ENCODE results near the gene SH3RF3. TPM values are rescaled to one million over a fixed set of nuclear protein-coding genes. Genes with fewer than 3 reads are reported as not detected.
"Not testable (repeated sequence)": the region's sequence is repeated elsewhere in the genome, so short reads cannot be mapped to it uniquely, and the experiment has no call there.

Gene SH3RF3
- total RNA-seq, 1 experiment from 2014 or later: 1.0 TPM

DNA sequence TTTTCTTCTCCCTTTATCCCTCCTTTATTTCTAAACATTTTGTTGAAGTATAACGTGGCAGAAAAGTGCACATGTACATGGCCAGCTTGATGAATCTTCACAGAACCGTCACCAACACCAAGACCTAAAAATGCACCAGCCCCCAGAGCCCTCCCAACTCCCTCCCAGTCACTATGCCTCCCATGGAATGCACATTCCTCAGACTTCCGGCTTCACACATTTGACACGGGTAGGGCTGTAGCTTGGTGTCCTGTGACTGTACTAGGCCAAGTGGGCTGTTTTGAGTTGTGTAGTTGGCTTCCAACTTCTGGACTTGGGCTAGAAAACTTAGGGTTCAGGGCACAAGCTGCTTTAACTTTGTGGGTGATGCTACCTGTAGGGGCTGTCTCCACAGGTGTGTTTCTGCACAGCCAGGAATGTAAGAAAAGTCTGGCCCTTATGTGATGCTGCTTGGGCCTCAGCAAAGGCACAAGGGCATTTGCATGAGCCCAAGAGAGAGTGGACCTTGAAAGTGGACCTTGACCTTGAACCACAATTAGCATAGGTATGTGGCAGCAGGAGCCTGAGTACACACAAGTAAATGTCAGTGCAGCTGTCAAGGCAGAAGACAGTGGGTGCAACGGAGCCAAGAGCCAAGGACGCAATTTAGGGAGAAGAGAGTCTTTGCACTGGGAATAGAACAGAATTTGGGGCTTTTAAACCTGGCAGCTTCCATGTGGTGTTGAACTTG is 406.4 kb downstream of the SH3RF3 start:
- no peak overlapping the region for H3K27ac Mint-ChIP-seq
- DNase-seq (ENCODE audit: low spot score) (no peak), ATAC-seq (no peak)
- peaks cover 5% of the 10 kb centered on the region for H3K4me1 Mint-ChIP-seq
- POLR2A ChIA-PET: no interaction called here
- no peaks in the 10 kb centered on the region for H3K27me3 Mint-ChIP-seq (ENCODE audit: low read depth)
- H3K9me3 Mint-ChIP-seq: peaks cover 25% of the 10 kb centered on the region
- CTCF ChIA-PET: interaction anchor here (0.6 to 0.7 kb wide), 2 partner anchors 12 to 18 kb away, joined by 3 to 5 read pairs; no protein-coding TSS in a partner anchor
- H3K36me3 Mint-ChIP-seq: peaks cover 18% of the 10 kb centered on the region
- no peak overlapping the region for H3K4me3 Mint-ChIP-seq
- no peak for TF ChIP-seq ZNF219 (CRISPR knock-in tag; IDR thresholded peaks at IDR 0.05; ENCODE audit: borderline replicate concordance)

DNA sequence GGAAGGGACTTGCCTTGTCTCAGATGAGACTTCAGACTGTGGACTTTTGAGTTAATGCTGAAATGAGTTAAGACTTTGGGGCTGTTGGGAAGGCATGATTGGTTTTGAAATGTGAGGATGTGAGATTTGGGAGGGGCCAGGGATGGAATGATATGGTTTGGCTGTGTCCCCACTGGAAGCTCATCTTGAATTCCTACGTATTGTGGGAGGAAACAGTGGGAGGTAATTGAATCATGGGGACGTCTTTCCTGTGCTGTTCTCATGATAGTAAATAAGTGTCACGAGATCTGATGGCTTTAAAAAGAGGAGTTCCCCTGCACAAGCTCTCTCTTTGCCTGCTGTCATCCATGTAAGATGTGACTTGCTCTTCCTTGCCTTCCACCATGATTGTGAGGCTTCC is 407.6 kb downstream of the SH3RF3 start:
- H3K27ac Mint-ChIP-seq; H3K4me3 Mint-ChIP-seq; H3K27me3 Mint-ChIP-seq (ENCODE audit: low read depth); POLR2A ChIA-PET; H3K4me1 Mint-ChIP-seq; DNase-seq (ENCODE audit: low spot score); ATAC-seq: not testable (repeated sequence)
- Mint-ChIP-seq H3K9me3 (peaks cover 25% of the 10 kb centered on the region), H3K36me3 (peaks cover 18% of the 10 kb centered on the region)
- CTCF ChIA-PET: interaction anchor here (1.0 kb wide), 1 partner anchor 9 kb away, joined by 3 read pairs; no protein-coding TSS in a partner anchor

DNA sequence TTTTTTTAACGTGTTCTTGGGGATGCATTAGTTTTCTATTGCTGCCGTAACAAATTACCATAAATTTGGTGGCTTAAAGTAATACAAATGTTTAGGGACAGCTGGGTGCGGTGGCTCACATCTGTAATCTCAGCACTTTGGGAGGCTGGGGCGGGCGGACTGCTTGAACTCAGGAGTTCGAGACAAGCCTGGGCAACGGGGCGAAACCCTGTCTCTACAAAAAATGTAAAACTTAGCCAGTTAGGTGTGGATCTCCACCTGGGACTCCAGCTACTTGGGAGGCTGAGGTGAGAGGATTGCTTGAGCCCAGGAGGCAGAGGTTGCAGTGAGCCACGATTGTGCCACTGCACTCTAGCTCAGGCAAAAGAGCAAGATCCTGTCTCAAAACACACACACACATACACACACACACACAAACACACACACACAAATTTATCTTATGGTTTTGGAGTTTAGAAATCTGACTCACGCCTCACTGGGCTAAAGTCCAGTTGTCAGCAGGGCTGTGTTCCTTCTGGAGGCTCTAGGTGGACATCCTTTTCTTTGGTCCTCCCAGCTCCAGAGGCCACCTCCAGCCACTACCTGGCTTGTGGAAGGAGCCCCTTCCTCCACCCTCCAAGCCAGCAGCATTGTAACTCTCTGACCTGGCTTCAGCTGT is 408.7 kb downstream of the SH3RF3 start:
- H3K4me1 Mint-ChIP-seq: peaks cover 5% of the 10 kb centered on the region
- no peak overlapping the region for H3K4me3 Mint-ChIP-seq
- H3K36me3 Mint-ChIP-seq: peaks cover 18% of the 10 kb centered on the region
- TF ChIP-seq, protein P1, sequence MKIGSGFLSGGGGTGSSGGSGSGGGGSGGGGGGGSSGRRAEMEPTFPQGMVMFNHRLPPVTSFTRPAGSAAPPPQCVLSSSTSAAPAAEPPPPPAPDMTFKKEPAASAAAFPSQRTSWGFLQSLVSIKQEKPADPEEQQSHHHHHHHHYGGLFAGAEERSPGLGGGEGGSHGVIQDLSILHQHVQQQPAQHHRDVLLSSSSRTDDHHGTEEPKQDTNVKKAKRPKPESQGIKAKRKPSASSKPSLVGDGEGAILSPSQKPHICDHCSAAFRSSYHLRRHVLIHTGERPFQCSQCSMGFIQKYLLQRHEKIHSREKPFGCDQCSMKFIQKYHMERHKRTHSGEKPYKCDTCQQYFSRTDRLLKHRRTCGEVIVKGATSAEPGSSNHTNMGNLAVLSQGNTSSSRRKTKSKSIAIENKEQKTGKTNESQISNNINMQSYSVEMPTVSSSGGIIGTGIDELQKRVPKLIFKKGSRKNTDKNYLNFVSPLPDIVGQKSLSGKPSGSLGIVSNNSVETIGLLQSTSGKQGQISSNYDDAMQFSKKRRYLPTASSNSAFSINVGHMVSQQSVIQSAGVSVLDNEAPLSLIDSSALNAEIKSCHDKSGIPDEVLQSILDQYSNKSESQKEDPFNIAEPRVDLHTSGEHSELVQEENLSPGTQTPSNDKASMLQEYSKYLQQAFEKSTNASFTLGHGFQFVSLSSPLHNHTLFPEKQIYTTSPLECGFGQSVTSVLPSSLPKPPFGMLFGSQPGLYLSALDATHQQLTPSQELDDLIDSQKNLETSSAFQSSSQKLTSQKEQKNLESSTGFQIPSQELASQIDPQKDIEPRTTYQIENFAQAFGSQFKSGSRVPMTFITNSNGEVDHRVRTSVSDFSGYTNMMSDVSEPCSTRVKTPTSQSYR (CRISPR knock-in tag; IDR thresholded peaks at IDR 0.05): no peak
- TF ChIP-seq PRRX2 (CRISPR knock-in tag; IDR thresholded peaks at IDR 0.05) (no peak), NR3C1 (CRISPR knock-in tag; conservative IDR thresholded peaks at IDR 0.05; ENCODE audit: low read depth) (no peak), HMGA2 (CRISPR knock-in tag; IDR thresholded peaks at IDR 0.05) (no peak), NFYB (CRISPR knock-in tag; conservative IDR thresholded peaks at IDR 0.05; ENCODE audit: low read depth) (no peak), FOXK1 (CRISPR knock-in tag; IDR thresholded peaks at IDR 0.05) (no peak)
- TF ChIP-seq, protein P2, sequence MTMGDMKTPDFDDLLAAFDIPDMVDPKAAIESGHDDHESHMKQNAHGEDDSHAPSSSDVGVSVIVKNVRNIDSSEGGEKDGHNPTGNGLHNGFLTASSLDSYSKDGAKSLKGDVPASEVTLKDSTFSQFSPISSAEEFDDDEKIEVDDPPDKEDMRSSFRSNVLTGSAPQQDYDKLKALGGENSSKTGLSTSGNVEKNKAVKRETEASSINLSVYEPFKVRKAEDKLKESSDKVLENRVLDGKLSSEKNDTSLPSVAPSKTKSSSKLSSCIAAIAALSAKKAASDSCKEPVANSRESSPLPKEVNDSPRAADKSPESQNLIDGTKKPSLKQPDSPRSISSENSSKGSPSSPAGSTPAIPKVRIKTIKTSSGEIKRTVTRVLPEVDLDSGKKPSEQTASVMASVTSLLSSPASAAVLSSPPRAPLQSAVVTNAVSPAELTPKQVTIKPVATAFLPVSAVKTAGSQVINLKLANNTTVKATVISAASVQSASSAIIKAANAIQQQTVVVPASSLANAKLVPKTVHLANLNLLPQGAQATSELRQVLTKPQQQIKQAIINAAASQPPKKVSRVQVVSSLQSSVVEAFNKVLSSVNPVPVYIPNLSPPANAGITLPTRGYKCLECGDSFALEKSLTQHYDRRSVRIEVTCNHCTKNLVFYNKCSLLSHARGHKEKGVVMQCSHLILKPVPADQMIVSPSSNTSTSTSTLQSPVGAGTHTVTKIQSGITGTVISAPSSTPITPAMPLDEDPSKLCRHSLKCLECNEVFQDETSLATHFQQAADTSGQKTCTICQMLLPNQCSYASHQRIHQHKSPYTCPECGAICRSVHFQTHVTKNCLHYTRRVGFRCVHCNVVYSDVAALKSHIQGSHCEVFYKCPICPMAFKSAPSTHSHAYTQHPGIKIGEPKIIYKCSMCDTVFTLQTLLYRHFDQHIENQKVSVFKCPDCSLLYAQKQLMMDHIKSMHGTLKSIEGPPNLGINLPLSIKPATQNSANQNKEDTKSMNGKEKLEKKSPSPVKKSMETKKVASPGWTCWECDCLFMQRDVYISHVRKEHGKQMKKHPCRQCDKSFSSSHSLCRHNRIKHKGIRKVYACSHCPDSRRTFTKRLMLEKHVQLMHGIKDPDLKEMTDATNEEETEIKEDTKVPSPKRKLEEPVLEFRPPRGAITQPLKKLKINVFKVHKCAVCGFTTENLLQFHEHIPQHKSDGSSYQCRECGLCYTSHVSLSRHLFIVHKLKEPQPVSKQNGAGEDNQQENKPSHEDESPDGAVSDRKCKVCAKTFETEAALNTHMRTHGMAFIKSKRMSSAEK (CRISPR knock-in tag; IDR thresholded peaks at IDR 0.05; ENCODE audit: borderline replicate concordance): no peak
- TF ChIP-seq, protein P3, sequence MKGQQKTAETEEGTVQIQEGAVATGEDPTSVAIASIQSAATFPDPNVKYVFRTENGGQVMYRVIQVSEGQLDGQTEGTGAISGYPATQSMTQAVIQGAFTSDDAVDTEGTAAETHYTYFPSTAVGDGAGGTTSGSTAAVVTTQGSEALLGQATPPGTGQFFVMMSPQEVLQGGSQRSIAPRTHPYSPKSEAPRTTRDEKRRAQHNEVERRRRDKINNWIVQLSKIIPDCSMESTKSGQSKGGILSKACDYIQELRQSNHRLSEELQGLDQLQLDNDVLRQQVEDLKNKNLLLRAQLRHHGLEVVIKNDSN (CRISPR knock-in tag; IDR thresholded peaks at IDR 0.05): no peak
- ChIA-PET CTCF (no interaction called here), POLR2A (no interaction called here)
- DNase-seq (ENCODE audit: low spot score) (no peak), ATAC-seq (no peak)
- H3K9me3 Mint-ChIP-seq: peaks cover 25% of the 10 kb centered on the region
- H3K27me3 Mint-ChIP-seq (ENCODE audit: low read depth): no peaks in the 10 kb centered on the region
- no peak overlapping the region for H3K27ac Mint-ChIP-seq

DNA sequence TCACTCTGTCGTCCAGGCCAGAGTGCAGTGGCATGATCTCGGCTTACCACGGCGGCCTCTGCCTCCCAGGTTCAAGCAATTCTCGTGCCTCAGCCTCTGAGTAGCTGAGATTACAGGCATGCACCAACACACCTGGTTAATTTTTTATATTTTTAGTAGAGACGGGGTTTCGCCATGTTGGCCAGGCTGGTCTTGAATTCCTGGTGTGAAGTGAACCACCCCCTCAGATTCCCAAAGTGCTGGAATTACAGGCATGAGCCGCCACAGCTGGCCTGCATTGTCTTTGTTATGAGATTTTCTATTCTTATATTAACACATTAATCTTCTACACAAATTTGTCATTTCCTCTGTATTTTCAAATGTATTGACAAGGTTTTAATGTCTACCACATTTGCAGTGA is 409.5 kb downstream of the SH3RF3 start:
- ChIA-PET POLR2A (no interaction called here), CTCF (no interaction called here)
- Mint-ChIP-seq H3K9me3 (peaks cover 25% of the 10 kb centered on the region), H3K4me3 (no peak overlapping the region), H3K27ac (no peak overlapping the region), H3K27me3 (ENCODE audit: low read depth) (no peaks in the 10 kb centered on the region), H3K4me1 (peaks cover 5% of the 10 kb centered on the region), H3K36me3 (peaks cover 18% of the 10 kb centered on the region)
- TF ChIP-seq ZNF396 (CRISPR knock-in tag; IDR thresholded peaks at IDR 0.05; ENCODE audit: borderline replicate concordance): no peak
- DNase-seq (ENCODE audit: low spot score) (no peak), ATAC-seq (no peak)

All from WTC11 (cell line).